PFSK-1 (cell line): ENCODE measurements around the gene PPP2R2C.

Experiments
- FOXP2 ChIP-seq: optimal IDR thresholded peaks from 2 replicates; pipeline ENCODE3; 2011; ENCODE audit warnings: borderline replicate concordance, control low read depth, inconsistent platforms; ENCODE audit not compliant: insufficient read depth; ENCODE audit errors: extremely low read length, extremely low read depth
- POLR2AphosphoS5 ChIP-seq: IDR thresholded peaks from 2 replicates; pipeline ENCODE4 v1.6.1; 2012; ENCODE audit warnings: low read depth, mild to moderate bottlenecking, control low read depth, low read length, moderate library complexity
- SIN3A ChIP-seq: IDR thresholded peaks from 2 replicates; pipeline ENCODE4 v1.6.1; 2012; ENCODE audit warnings: mild to moderate bottlenecking, low read length, moderate library complexity, borderline replicate concordance; ENCODE audit not compliant: insufficient read depth
- TAF1 ChIP-seq: IDR thresholded peaks from 2 replicates; pipeline ENCODE4 v1.6.1; 2012; ENCODE audit warnings: low read length, control low read depth, borderline replicate concordance; ENCODE audit not compliant: insufficient read depth
- TF ChIP-seq, protein P1 (sequence below), 2 experiments: IDR thresholded peaks; 2 replicates each; pipeline versions ENCODE4 v1.6.1 to v1.8.0; 2011 to 2012; ENCODE audit warnings: low read depth in 2 of 2, low read length in 2 of 2, control low read depth in 1 of 2, inconsistent platforms in 1 of 2, mild to moderate bottlenecking in 1 of 2, moderate library complexity in 1 of 2; ENCODE audit not compliant: insufficient read depth in 1 of 2

The PPP2R2C gene

DNA sequence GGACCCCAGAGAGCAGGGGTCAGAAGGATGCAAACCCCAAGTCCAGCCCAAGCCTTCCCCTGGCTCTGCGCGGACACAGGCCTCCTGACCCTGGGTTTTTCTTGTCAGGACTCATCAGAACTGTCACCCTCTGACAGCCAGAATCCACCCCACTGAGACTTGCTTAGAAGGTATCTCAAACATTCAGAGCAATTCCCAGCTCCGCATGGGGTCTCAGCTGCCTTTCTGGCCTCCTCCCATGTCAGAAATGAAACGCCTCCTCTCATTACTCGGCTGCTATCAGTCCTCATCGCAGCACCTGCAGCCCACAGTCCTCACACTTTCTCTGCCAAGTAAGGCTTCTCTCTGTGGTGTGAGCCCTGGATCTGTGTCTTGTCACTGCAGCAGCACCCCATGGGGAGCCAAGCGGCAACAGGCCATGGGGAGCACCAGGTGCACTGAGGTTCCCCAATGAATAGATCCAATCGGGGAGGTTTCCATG is 105.0 kb downstream of the PPP2R2C start:
- no peak for TF ChIP-seq TAF1
- TF ChIP-seq, protein P1, sequence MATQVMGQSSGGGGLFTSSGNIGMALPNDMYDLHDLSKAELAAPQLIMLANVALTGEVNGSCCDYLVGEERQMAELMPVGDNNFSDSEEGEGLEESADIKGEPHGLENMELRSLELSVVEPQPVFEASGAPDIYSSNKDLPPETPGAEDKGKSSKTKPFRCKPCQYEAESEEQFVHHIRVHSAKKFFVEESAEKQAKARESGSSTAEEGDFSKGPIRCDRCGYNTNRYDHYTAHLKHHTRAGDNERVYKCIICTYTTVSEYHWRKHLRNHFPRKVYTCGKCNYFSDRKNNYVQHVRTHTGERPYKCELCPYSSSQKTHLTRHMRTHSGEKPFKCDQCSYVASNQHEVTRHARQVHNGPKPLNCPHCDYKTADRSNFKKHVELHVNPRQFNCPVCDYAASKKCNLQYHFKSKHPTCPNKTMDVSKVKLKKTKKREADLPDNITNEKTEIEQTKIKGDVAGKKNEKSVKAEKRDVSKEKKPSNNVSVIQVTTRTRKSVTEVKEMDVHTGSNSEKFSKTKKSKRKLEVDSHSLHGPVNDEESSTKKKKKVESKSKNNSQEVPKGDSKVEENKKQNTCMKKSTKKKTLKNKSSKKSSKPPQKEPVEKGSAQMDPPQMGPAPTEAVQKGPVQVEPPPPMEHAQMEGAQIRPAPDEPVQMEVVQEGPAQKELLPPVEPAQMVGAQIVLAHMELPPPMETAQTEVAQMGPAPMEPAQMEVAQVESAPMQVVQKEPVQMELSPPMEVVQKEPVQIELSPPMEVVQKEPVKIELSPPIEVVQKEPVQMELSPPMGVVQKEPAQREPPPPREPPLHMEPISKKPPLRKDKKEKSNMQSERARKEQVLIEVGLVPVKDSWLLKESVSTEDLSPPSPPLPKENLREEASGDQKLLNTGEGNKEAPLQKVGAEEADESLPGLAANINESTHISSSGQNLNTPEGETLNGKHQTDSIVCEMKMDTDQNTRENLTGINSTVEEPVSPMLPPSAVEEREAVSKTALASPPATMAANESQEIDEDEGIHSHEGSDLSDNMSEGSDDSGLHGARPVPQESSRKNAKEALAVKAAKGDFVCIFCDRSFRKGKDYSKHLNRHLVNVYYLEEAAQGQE (IDR thresholded peaks at IDR 0.05; ENCODE audit: insufficient read depth in 1 of 2, low read depth in 2 of 2, low read length in 2 of 2), result no peak
- no peak for TF ChIP-seq POLR2AphosphoS5
- TF ChIP-seq SIN3A, result no peak

DNA sequence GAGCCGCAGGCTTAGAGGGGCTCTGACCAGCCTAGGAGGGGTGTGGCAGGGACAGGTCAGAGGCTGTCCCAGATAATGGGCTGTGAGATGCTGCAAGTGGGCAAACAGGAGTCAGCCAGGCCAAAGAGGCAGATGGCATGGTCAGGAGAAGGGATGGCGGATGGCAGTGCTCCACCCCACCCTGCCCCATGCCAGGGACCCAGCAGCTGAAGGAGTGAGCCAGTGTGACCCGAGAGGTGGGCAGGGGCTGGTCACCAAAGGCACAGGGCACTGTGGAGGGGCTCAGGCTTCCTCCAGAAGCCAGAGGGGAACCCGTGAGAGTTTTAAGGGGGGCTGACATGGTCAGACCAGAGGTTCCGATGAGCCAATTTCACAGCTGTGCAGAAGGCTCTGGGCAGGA is 105.8 kb downstream of the PPP2R2C start:
- TF ChIP-seq SIN3A (no peak), TAF1 (no peak), POLR2AphosphoS5 (no peak), FOXP2 (no peak)
- TF ChIP-seq, protein P1 (IDR thresholded peaks at IDR 0.05; ENCODE audit: insufficient read depth in 1 of 2, low read depth in 2 of 2, low read length in 2 of 2), result no peak

DNA sequence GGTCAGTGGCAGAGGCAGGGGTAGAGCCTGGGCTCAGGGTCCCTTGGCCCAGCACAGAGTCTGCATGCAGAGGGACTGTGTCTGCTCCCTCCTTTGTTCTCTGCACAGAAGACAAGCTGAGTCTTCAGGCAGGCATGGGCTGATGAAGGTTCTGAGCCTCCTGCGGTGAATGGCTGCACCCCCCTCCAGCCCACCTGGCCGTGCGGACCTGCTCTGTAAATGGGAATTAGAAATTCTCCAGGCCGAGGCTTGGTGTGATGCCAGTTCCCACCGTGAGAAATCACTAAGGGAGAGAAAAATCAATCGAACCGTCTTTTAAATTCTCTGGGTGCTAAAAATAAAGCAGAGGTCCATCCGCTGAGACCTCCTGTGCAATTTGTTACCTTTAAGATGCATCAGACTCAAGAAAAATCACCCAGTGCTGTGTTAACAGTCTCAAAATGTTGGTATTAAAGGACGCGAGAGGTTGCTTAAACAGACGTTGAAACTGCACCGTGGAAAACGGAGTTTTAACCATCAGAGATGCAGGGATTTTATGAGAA is 106.8 kb downstream of the PPP2R2C start:
- TF ChIP-seq FOXP2, result no peak
- TF ChIP-seq, protein P1 (IDR thresholded peaks at IDR 0.05; ENCODE audit: insufficient read depth in 1 of 2, low read depth in 2 of 2, low read length in 2 of 2), result no peak
- no peak for TF ChIP-seq SIN3A
- TF ChIP-seq TAF1, result no peak
- TF ChIP-seq POLR2AphosphoS5, result no peak

DNA sequence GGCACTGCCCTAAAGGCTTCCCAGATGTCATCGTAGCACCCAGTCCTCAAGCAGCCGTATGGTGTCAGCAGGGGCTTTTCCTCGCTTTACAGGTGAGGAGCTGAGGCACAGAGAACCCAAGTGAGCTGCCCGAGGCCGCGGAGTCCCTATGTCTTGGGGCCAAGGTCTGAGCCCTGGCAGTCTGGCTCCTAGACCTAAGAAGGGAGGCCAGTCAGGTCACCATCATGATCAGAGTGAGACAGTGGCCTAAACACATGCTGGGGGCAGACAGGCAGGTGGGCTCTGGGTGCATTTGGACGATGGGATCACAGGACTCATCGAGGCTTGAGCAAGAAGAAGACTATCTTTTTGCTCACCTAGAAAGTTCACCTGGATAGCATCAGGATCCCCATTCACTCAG is 107.8 kb downstream of the PPP2R2C start:
- TF ChIP-seq, protein P1 (IDR thresholded peaks at IDR 0.05; ENCODE audit: insufficient read depth in 1 of 2, low read depth in 2 of 2, low read length in 2 of 2), result no peak
- no peak for TF ChIP-seq POLR2AphosphoS5
- TF ChIP-seq SIN3A, result no peak
- TF ChIP-seq FOXP2, result no peak
- TF ChIP-seq TAF1, result no peak

DNA sequence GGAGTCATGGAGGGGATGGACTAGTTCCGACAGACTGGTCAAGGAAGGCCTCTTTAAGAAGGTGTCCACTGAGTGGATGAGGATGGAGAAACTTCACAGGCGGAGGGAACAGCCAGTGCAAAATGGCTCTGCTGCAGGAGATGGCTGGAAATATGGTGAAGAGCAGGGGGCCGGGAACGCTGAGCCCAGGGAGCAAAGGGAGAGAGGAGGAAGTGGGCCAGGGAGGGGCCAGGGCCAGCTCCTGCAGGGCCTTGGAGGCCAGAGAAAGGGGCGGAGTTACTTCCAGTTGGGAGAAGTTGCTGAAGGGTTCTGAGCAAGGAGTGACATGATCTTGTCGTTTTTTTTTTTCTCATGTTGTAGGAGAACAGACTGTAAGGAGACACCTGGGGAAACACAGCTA is 108.3 kb downstream of the PPP2R2C start:
- TF ChIP-seq POLR2AphosphoS5 (no peak), SIN3A (no peak), TAF1 (no peak), FOXP2 (no peak)
- TF ChIP-seq, protein P1 (IDR thresholded peaks at IDR 0.05; ENCODE audit: insufficient read depth in 1 of 2, low read depth in 2 of 2, low read length in 2 of 2), result no peak
